ENCODE results near the gene ASPM. TPM values are rescaled to one million over a fixed set of nuclear protein-coding genes. Genes with fewer than 3 reads are reported as not detected.

ASPM gene
- polyA plus RNA-seq, 1 of the 3 experiments (the other 2 are of a cell fraction) = 3.0 TPM

DNA sequence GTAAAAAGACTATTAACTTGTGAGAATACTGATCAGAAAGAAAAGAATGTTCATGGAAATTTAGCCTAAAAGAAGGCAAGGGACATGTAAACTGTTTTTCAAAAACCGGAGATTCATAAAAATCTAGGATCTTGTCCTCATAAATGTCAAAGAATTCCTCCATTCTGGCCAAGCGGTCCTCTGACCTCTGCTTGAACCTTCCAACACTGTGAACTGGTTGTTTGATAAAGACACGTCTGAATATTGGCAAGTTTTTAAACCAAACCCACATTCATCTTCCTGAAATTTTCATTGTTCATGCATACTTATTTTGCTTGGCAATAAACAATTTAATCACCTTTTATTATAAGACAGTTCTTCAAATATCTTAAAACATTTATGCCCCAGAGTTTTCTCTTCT is 19.8 kb downstream of the ASPM start (continued):
- TF ChIP-seq NFIC (IDR thresholded peaks at IDR 0.05; ENCODE audit: borderline replicate concordance) = no peak
- TF ChIP-seq, protein P1, sequence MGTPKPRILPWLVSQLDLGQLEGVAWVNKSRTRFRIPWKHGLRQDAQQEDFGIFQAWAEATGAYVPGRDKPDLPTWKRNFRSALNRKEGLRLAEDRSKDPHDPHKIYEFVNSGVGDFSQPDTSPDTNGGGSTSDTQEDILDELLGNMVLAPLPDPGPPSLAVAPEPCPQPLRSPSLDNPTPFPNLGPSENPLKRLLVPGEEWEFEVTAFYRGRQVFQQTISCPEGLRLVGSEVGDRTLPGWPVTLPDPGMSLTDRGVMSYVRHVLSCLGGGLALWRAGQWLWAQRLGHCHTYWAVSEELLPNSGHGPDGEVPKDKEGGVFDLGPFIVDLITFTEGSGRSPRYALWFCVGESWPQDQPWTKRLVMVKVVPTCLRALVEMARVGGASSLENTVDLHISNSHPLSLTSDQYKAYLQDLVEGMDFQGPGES (IDR thresholded peaks at IDR 0.05; ENCODE audit: low read depth, low read length) = no peak
- TF ChIP-seq GABPA (IDR thresholded peaks at IDR 0.05; ENCODE audit: low read depth) = no peak
- TF ChIP-seq GATA2 (CRISPR knock-in tag; IDR thresholded peaks at IDR 0.05) = no peak
- TF ChIP-seq, protein P2, sequence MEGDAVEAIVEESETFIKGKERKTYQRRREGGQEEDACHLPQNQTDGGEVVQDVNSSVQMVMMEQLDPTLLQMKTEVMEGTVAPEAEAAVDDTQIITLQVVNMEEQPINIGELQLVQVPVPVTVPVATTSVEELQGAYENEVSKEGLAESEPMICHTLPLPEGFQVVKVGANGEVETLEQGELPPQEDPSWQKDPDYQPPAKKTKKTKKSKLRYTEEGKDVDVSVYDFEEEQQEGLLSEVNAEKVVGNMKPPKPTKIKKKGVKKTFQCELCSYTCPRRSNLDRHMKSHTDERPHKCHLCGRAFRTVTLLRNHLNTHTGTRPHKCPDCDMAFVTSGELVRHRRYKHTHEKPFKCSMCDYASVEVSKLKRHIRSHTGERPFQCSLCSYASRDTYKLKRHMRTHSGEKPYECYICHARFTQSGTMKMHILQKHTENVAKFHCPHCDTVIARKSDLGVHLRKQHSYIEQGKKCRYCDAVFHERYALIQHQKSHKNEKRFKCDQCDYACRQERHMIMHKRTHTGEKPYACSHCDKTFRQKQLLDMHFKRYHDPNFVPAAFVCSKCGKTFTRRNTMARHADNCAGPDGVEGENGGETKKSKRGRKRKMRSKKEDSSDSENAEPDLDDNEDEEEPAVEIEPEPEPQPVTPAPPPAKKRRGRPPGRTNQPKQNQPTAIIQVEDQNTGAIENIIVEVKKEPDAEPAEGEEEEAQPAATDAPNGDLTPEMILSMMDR (IDR thresholded peaks at IDR 0.05) = no peak

DNA sequence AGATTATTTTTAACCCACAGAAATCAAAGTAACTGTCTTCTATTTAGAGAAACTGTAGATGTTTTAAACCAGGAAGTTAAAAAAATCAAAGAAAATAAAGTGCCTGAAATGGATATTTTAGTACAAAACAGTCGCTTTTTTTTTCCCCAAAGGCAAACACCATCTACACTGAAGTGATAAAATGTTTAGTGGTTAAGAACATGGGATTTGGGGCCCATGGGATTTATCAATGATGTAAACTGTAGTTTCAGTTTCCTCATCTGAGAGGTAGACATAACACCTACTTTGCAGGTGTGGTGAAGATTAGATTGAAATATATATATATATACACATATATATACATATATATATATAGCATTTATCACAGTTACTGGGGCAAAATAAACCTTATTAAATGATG is 22.1 kb downstream of the ASPM start:
- no peaks in the 10 kb centered on the region; a peak in 1 of 4 replicates for H3K4me1 ChIP-seq (ENCODE audit: control insufficient read depth in 1 of 2, insufficient read depth in 2 of 2, low read depth in 1 of 2, low read length in 1 of 2)
- TF ChIP-seq RFX5 (IDR thresholded peaks at IDR 0.05; ENCODE audit: low read length) (no peak), POLR2AphosphoS5 (IDR thresholded peaks at IDR 0.05; ENCODE audit: low read depth, low read length) (no peak), TAF1 (IDR thresholded peaks at IDR 0.05; ENCODE audit: borderline replicate concordance, low read depth, low read length) (no peak), SMC3 (IDR thresholded peaks at IDR 0.05; ENCODE audit: low read depth, low read length) (no peak), ELF1 (IDR thresholded peaks at IDR 0.05) (no peak), NRF1 (IDR thresholded peaks at IDR 0.05; ENCODE audit: low read depth, low read length) (no peak), FOSL2 (IDR thresholded peaks at IDR 0.05; ENCODE audit: borderline replicate concordance, low read depth) (no peak), FOXM1 (IDR thresholded peaks at IDR 0.05; ENCODE audit: low read depth) (no peak), SIN3A (IDR thresholded peaks at IDR 0.05; ENCODE audit: borderline replicate concordance, low read depth, low read length) (no peak), FOXJ3 (CRISPR knock-in tag; IDR thresholded peaks at IDR 0.05) (no peak), YY1 (IDR thresholded peaks at IDR 0.05; ENCODE audit: low read depth) (no peak), TCF12 (IDR thresholded peaks at IDR 0.05) (no peak), MXI1 (IDR thresholded peaks at IDR 0.05; ENCODE audit: low read depth, low read length) (no peak), EP300 (IDR thresholded peaks at IDR 0.05; ENCODE audit: borderline replicate concordance in 1 of 2, low read depth in 1 of 2, low read length in 1 of 2) (no peak), MEF2A (IDR thresholded peaks at IDR 0.05; ENCODE audit: borderline replicate concordance, low read depth) (no peak)
- TF ChIP-seq, protein P3, sequence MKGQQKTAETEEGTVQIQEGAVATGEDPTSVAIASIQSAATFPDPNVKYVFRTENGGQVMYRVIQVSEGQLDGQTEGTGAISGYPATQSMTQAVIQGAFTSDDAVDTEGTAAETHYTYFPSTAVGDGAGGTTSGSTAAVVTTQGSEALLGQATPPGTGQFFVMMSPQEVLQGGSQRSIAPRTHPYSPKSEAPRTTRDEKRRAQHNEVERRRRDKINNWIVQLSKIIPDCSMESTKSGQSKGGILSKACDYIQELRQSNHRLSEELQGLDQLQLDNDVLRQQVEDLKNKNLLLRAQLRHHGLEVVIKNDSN (IDR thresholded peaks at IDR 0.05; ENCODE audit: borderline replicate concordance, low read depth) = no peak
- TF ChIP-seq, protein P1 (IDR thresholded peaks at IDR 0.05; ENCODE audit: low read depth, low read length) = no peak
- TF ChIP-seq, protein P4, sequence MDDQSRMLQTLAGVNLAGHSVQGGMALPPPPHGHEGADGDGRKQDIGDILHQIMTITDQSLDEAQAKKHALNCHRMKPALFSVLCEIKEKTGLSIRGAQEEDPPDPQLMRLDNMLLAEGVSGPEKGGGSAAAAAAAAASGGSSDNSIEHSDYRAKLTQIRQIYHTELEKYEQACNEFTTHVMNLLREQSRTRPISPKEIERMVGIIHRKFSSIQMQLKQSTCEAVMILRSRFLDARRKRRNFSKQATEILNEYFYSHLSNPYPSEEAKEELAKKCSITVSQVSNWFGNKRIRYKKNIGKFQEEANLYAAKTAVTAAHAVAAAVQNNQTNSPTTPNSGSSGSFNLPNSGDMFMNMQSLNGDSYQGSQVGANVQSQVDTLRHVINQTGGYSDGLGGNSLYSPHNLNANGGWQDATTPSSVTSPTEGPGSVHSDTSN (IDR thresholded peaks at IDR 0.05) = no peak
- H3K79me2 ChIP-seq (ENCODE audit: insufficient read depth) = peaks cover 36% of the 10 kb centered on the region; the same call in 1 of the 2 replicates
- no peak overlapping the region for H3K4me3 ChIP-seq (ENCODE audit: low read depth in 2 of 2, low read length in 1 of 2)
- no peaks in the 10 kb centered on the region for H3K9me2 ChIP-seq
- POLR2A ChIA-PET = no interaction called here
- peak overlapping the region; percentile 14; the same call in 1 of the 2 replicates for H3K4me2 ChIP-seq
- no peak overlapping the region for H3K9ac ChIP-seq
- no peaks in the 10 kb centered on the region for H4K20me1 ChIP-seq (ENCODE audit: insufficient read depth)
- no peak for DNase-seq
- H3K27me3 ChIP-seq (ENCODE audit: insufficient read depth) = no peaks in the 10 kb centered on the region
- peak overlapping the region; percentile 67; the same call in 1 of the 2 replicates for H2AFZ ChIP-seq (ENCODE audit: low read depth)
- WGBS (ENCODE audit: low lambda C conversion rate) = 93% methylated on average over 1 of the region's 1 CpG
- CTCF ChIA-PET = no interaction called here
- H3K27ac ChIP-seq (ENCODE audit: low read depth in 2 of 2, low read length in 1 of 2) = no peak overlapping the region
- H3K36me3 ChIP-seq (replicated peaks in 1 of 2; ENCODE audit: control insufficient read depth in 1 of 2, insufficient read depth in 2 of 2, low read length in 1 of 2) = peaks cover 53 to 57% of the 10 kb centered on the region in 2 experiments
- peaks cover 6% of the 10 kb centered on the region for H3F3A ChIP-seq (replicated peaks; ENCODE audit: insufficient read depth)
- H3K9me3 ChIP-seq = no peaks in the 10 kb centered on the region
